HEK293 (cell line): ENCODE measurements around the gene KCNC2.

Source experiments
- CTCF ChIA-PET: fragments of 350-600 bp; formaldehyde crosslinking; extraction: SDS; loops from one replicate; lab custom pipeline; 2021; ENCODE audit warnings: antibody characterized with exemption; lab: Yijun Ruan, JAX
- POLR2A ChIA-PET: fragments of 300-600 bp; formaldehyde crosslinking; extraction: SDS; loops from one replicate; lab custom pipeline; 2020; ENCODE audit warnings: antibody characterized with exemption, inconsistent platforms; lab: Yijun Ruan, JAX
- H3K27ac ChIP-seq: fragments of 200-500 bp; sonication (Bioruptor generic); 2 replicates; pipeline ENCODE4 v1.5.1; 2014; ENCODE audit warnings: low read depth, low read length, control low read depth, inconsistent platforms; ENCODE audit errors: extremely low read depth
- H3K36me3 ChIP-seq, 2 experiments: fragments of 200-500 bp in 1 of 2; sonication (Bioruptor generic) in 1 of 2; 1 replicate in 1 of 2; 2 replicates in 1 of 2; pipeline ENCODE4 v1.5.1; 2014 to 2017; ENCODE audit warnings: inconsistent platforms in 2 of 2, low read length in 2 of 2; ENCODE audit not compliant: control insufficient read depth in 2 of 2, insufficient read depth in 1 of 2
- H3K4me1 ChIP-seq: fragments of 200-500 bp; sonication (Bioruptor generic); 2 replicates; pipeline ENCODE4 v1.5.1; 2014; ENCODE audit warnings: mild to moderate bottlenecking, low read length, inconsistent platforms; ENCODE audit not compliant: control insufficient read depth, insufficient read depth
- H3K4me3 ChIP-seq: 2 replicates; pipeline ENCODE4 v1.5.1; 2011; ENCODE audit warnings: low read depth, mild to moderate bottlenecking, control low read depth, low read length, moderate library complexity
- H3K9me3 ChIP-seq: fragments of 200-500 bp; sonication (Bioruptor generic); 2 replicates; pipeline ENCODE4 v1.5.1; 2014; ENCODE audit warnings: low read depth, low read length, inconsistent platforms; ENCODE audit not compliant: control insufficient read depth, insufficient read depth
- AEBP2 ChIP-seq: fragments of 450-650 bp; formaldehyde crosslinking; IDR thresholded peaks from 2 replicates; pipeline ENCODE4 v1.5.1; 2016; ENCODE audit warnings: missing biosample characterization, missing genetic modification characterization, borderline replicate concordance
- GFI1B ChIP-seq: fragments of 450-650 bp; formaldehyde crosslinking; IDR thresholded peaks from 2 replicates; pipeline ENCODE4 v1.5.1; 2016; ENCODE audit warnings: missing biosample characterization, missing genetic modification characterization
- GLI2 ChIP-seq: fragments of 450-650 bp; formaldehyde crosslinking; IDR thresholded peaks from 2 replicates; pipeline ENCODE4; 2017; ENCODE audit warnings: missing biosample characterization, missing genetic modification characterization, low read depth, borderline replicate concordance
- KLF1 ChIP-seq: fragments of 450-650 bp; formaldehyde crosslinking; IDR thresholded peaks from 2 replicates; pipeline ENCODE4 v1.5.1; 2016; ENCODE audit warnings: missing biosample characterization, missing genetic modification characterization
- OSR2 ChIP-seq: fragments of 450-650 bp; formaldehyde crosslinking; IDR thresholded peaks from 2 replicates; pipeline ENCODE4 v1.5.1; 2016; ENCODE audit warnings: missing biosample characterization, missing genetic modification characterization
- PRDM2 ChIP-seq: fragments of 450-650 bp; formaldehyde crosslinking; IDR thresholded peaks from 2 replicates; pipeline ENCODE4 v1.5.1; 2016; ENCODE audit warnings: missing biosample characterization, missing genetic modification characterization, borderline replicate concordance
- ZBTB1 ChIP-seq: fragments of 450-650 bp; formaldehyde crosslinking; IDR thresholded peaks from 2 replicates; pipeline ENCODE4 v1.5.1; 2016; ENCODE audit warnings: missing biosample characterization, missing genetic modification characterization
- ZBTB6 ChIP-seq: fragments of 450-650 bp; formaldehyde crosslinking; IDR thresholded peaks from 2 replicates; pipeline ENCODE4 v1.5.1; 2017; ENCODE audit warnings: missing biosample characterization, missing genetic modification characterization
- ZNF202 ChIP-seq: fragments of 450-650 bp; formaldehyde crosslinking; IDR thresholded peaks from 2 replicates; pipeline ENCODE4 v1.5.1; 2016; ENCODE audit warnings: missing biosample characterization, missing genetic modification characterization, borderline replicate concordance
- ZNF221 ChIP-seq: fragments of 450-650 bp; formaldehyde crosslinking; IDR thresholded peaks from 2 replicates; pipeline ENCODE4 v1.5.1; 2017; ENCODE audit warnings: missing biosample characterization, missing genetic modification characterization, borderline replicate concordance
- ZNF248 ChIP-seq: fragments of 450-650 bp; formaldehyde crosslinking; IDR thresholded peaks from 2 replicates; pipeline ENCODE4 v1.5.1; 2017; ENCODE audit warnings: missing biosample characterization, missing genetic modification characterization
- ZNF324 ChIP-seq: fragments of 450-650 bp; formaldehyde crosslinking; IDR thresholded peaks from 2 replicates; pipeline ENCODE4 v1.5.1; 2016; ENCODE audit warnings: missing biosample characterization, missing genetic modification characterization
- ZNF335 ChIP-seq: fragments of 450-650 bp; formaldehyde crosslinking; conservative IDR thresholded peaks from 2 replicates; pipeline ENCODE4 v1.5.1; 2016; ENCODE audit warnings: missing biosample characterization, missing genetic modification characterization
- ZNF391 ChIP-seq: fragments of 450-650 bp; formaldehyde crosslinking; IDR thresholded peaks from 2 replicates; pipeline ENCODE4 v1.5.1; 2016; ENCODE audit warnings: low read depth, missing biosample characterization, missing genetic modification characterization, borderline replicate concordance
- ZNF398 ChIP-seq: fragments of 450-650 bp; formaldehyde crosslinking; IDR thresholded peaks from 2 replicates; pipeline ENCODE4 v1.5.1; 2017; ENCODE audit warnings: missing biosample characterization, missing genetic modification characterization
- ZNF48 ChIP-seq: fragments of 450-650 bp; formaldehyde crosslinking; IDR thresholded peaks from 2 replicates; pipeline ENCODE4 v1.5.1; 2016; ENCODE audit warnings: missing biosample characterization, missing genetic modification characterization
- ZNF513 ChIP-seq: fragments of 450-650 bp; IDR thresholded peaks from 2 replicates; pipeline ENCODE4 v1.5.1; 2018; ENCODE audit warnings: missing biosample characterization, missing genetic modification characterization
- ZNF610 ChIP-seq: fragments of 450-650 bp; formaldehyde crosslinking; IDR thresholded peaks from 2 replicates; pipeline ENCODE4 v1.5.1; 2016; ENCODE audit warnings: missing biosample characterization, missing genetic modification characterization, borderline replicate concordance
- ZNF626 ChIP-seq: fragments of 450-650 bp; sonication (Bioruptor Pico); formaldehyde crosslinking; IDR thresholded peaks from 2 replicates; pipeline ENCODE4 v1.5.1; 2018; ENCODE audit warnings: missing biosample characterization, missing genetic modification characterization, inconsistent platforms
- ZNF645 ChIP-seq: fragments of 450-650 bp; formaldehyde crosslinking; IDR thresholded peaks from 2 replicates; pipeline ENCODE4; 2016; ENCODE audit warnings: missing biosample characterization, missing genetic modification characterization
- ZNF704 ChIP-seq: fragments of 450-650 bp; formaldehyde crosslinking; IDR thresholded peaks from 2 replicates; pipeline ENCODE4 v1.5.1; 2016; ENCODE audit warnings: missing biosample characterization, missing genetic modification characterization

KCNC2 gene

GRCh38 chr12:75257510-75257909, 47.9 kb upstream of the KCNC2 start:
- Histone ChIP-seq H3K27ac (no peak overlapping the region), H3K4me3 (no peak overlapping the region), H3K36me3 (no peaks in the 10 kb centered on the region), H3K4me1 (no peaks in the 10 kb centered on the region), H3K9me3 (no peaks in the 10 kb centered on the region)
- ChIA-PET POLR2A (no interaction called here), CTCF (interaction anchor here (0.6 kb wide), 1 partner anchor 68 kb away, joined by 4 read pairs; no protein-coding TSS in a partner anchor)
- TF ChIP-seq ZNF202 (no peak), ZBTB6 (tag by site-specific recombination) (no peak), ZNF645 (tag by site-specific recombination) (no peak), ZNF704 (tag by site-specific recombination) (no peak), ZNF48 (tag by site-specific recombination) (no peak), ZNF610 (tag by site-specific recombination) (no peak)

- POLR2A ChIA-PET: no interaction called here
- CTCF ChIA-PET: no interaction called here
- Histone ChIP-seq H3K4me3 (no peak overlapping the region), H3K27ac (no peak overlapping the region), H3K9me3 (no peaks in the 10 kb centered on the region), H3K4me1 (no peaks in the 10 kb centered on the region), H3K36me3 (no peaks in the 10 kb centered on the region)
- no peak for TF ChIP-seq ZNF391 (tag by site-specific recombination)
- TF ChIP-seq ZBTB1 (tag by site-specific recombination): no peak
- TF ChIP-seq PRDM2 (tag by site-specific recombination): no peak
- TF ChIP-seq ZNF626 (tag by site-specific recombination): no peak
- no peak for TF ChIP-seq ZNF398 (tag by site-specific recombination)
- no peak for TF ChIP-seq ZNF221 (tag by site-specific recombination)
- TF ChIP-seq KLF1 (tag by site-specific recombination): no peak
- TF ChIP-seq ZNF248 (tag by site-specific recombination): no peak
- no peak for TF ChIP-seq AEBP2
- no peak for TF ChIP-seq ZNF324 (tag by site-specific recombination)
- TF ChIP-seq ZNF513 (tag by site-specific recombination): no peak
- TF ChIP-seq GLI2 (tag by site-specific recombination): no peak
- TF ChIP-seq ZNF335 (tag by site-specific recombination): no peak
- TF ChIP-seq OSR2 (tag by site-specific recombination): no peak
- TF ChIP-seq GFI1B (tag by site-specific recombination): no peak
Observed at GRCh38 chr12:75245108-75245507, 35.5 kb upstream of the KCNC2 start.
